HepG2 (cell line): ENCODE data around the gene CTNNA2.

Experiments used
- CTCF ChIP-seq: sonication (generic); formaldehyde crosslinking; IDR thresholded peaks from 2 replicates; pipeline ENCODE4 v1.5.0; 2020; ENCODE audit warnings: mild to moderate bottlenecking, missing genetic modification reagents, moderate library complexity
- JUN ChIP-seq: sonication (generic); formaldehyde crosslinking; IDR thresholded peaks from 2 replicates; pipeline ENCODE4 v1.4.0; 2020; ENCODE audit warnings: mild to moderate bottlenecking, missing genetic modification reagents
- NR2C2 ChIP-seq: sonication (generic); formaldehyde crosslinking; IDR thresholded peaks from 2 replicates; pipeline ENCODE4 v1.4.0; 2020; ENCODE audit warnings: missing genetic modification reagents, mild to moderate bottlenecking, moderate library complexity, borderline replicate concordance
- NR3C1 ChIP-seq: sonication (generic); formaldehyde crosslinking; IDR thresholded peaks from 2 replicates; pipeline ENCODE4 v1.4.0; 2020; ENCODE audit warnings: missing genetic modification reagents
- PHF20 ChIP-seq: sonication (generic); formaldehyde crosslinking; IDR thresholded peaks from 2 replicates; pipeline ENCODE4 v1.5.0; 2020; ENCODE audit warnings: mild to moderate bottlenecking, missing genetic modification reagents
- RFX5 ChIP-seq: IDR thresholded peaks from 2 replicates; pipeline ENCODE4 v1.6.1; 2011; ENCODE audit warnings: low read depth, low read length, improper control_type of control experiment
- TAF1 ChIP-seq: sonication (generic); formaldehyde crosslinking; IDR thresholded peaks from 2 replicates; pipeline ENCODE4 v1.4.0; 2020; ENCODE audit warnings: missing genetic modification reagents
- U2AF2 ChIP-seq: fragments of 200-400 bp; formaldehyde crosslinking; IDR thresholded peaks from 2 replicates; pipeline ENCODE4 v1.6.1; 2017; ENCODE audit warnings: low read depth, mild to moderate bottlenecking, low read length
- ZBTB33 ChIP-seq: sonication (generic); formaldehyde crosslinking; IDR thresholded peaks from 2 replicates; pipeline ENCODE4 v1.4.0; 2020; ENCODE audit warnings: missing genetic modification reagents
- TF ChIP-seq, protein P1 (sequence below): sonication (generic); formaldehyde crosslinking; IDR thresholded peaks from 2 replicates; pipeline ENCODE4 v1.4.0; 2020; ENCODE audit warnings: low read depth, mild to moderate bottlenecking, missing genetic modification reagents
- TF ChIP-seq, protein P2 (sequence below): sonication (generic); formaldehyde crosslinking; IDR thresholded peaks from 2 replicates; pipeline ENCODE4 v1.4.0; 2020; ENCODE audit warnings: mild to moderate bottlenecking, missing genetic modification reagents
- TF ChIP-seq, protein P3 (sequence below): sonication (generic); formaldehyde crosslinking; IDR thresholded peaks from 2 replicates; pipeline ENCODE4 v1.5.1; 2020; ENCODE audit warnings: mild to moderate bottlenecking, missing genetic modification reagents, borderline replicate concordance

- TF ChIP-seq TAF1 (CRISPR knock-in tag) = no peak
- TF ChIP-seq U2AF2 = no peak
- no peak for TF ChIP-seq NR3C1 (CRISPR knock-in tag)
- no peak for TF ChIP-seq ZBTB33 (CRISPR knock-in tag)
- TF ChIP-seq, protein P1, sequence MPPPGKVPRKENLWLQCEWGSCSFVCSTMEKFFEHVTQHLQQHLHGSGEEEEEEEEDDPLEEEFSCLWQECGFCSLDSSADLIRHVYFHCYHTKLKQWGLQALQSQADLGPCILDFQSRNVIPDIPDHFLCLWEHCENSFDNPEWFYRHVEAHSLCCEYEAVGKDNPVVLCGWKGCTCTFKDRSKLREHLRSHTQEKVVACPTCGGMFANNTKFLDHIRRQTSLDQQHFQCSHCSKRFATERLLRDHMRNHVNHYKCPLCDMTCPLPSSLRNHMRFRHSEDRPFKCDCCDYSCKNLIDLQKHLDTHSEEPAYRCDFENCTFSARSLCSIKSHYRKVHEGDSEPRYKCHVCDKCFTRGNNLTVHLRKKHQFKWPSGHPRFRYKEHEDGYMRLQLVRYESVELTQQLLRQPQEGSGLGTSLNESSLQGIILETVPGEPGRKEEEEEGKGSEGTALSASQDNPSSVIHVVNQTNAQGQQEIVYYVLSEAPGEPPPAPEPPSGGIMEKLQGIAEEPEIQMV (CRISPR knock-in tag) = no peak
- TF ChIP-seq CTCF (CRISPR knock-in tag) = no peak
- no peak for TF ChIP-seq RFX5
- TF ChIP-seq, protein P2, sequence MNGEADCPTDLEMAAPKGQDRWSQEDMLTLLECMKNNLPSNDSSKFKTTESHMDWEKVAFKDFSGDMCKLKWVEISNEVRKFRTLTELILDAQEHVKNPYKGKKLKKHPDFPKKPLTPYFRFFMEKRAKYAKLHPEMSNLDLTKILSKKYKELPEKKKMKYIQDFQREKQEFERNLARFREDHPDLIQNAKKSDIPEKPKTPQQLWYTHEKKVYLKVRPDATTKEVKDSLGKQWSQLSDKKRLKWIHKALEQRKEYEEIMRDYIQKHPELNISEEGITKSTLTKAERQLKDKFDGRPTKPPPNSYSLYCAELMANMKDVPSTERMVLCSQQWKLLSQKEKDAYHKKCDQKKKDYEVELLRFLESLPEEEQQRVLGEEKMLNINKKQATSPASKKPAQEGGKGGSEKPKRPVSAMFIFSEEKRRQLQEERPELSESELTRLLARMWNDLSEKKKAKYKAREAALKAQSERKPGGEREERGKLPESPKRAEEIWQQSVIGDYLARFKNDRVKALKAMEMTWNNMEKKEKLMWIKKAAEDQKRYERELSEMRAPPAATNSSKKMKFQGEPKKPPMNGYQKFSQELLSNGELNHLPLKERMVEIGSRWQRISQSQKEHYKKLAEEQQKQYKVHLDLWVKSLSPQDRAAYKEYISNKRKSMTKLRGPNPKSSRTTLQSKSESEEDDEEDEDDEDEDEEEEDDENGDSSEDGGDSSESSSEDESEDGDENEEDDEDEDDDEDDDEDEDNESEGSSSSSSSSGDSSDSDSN (CRISPR knock-in tag) = no peak
- TF ChIP-seq, protein P3, sequence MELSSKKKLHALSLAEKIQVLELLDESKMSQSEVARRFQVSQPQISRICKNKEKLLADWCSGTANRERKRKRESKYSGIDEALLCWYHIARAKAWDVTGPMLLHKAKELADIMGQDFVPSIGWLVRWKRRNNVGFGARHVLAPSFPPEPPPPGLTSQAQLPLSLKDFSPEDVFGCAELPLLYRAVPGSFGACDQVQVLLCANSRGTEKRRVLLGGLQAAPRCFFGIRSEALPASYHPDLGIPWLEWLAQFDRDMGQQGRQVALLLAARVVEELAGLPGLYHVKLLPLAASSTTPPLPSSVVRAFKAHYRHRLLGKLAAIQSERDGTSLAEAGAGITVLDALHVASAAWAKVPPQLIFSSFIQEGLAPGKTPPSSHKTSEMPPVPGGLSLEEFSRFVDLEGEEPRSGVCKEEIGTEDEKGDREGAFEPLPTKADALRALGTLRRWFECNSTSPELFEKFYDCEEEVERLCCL (CRISPR knock-in tag) = no peak
- TF ChIP-seq NR2C2 = no peak
- TF ChIP-seq PHF20 (CRISPR knock-in tag) = no peak
- no peak for TF ChIP-seq JUN (CRISPR knock-in tag)
These were observed 208.2 kb downstream of the CTNNA2 start for GRCh38 chr2:79721061-79721460.
